Activated CD4-positive, CD25-positive, alpha-beta regulatory T cell treated with anti-CD3 and anti-CD28 coated beads, Interleukin-2, amount 50 U/mL, for 24 hours (primary cell): ENCODE measurements around the gene VPS25.
A peak's percentile ranks its signal among the peaks of the same experiment; 100 is the strongest.

Experiments
- ATAC-seq, 2 donors: fragments of 150-1000 bp; cut with Tn5 transposase; one replicate each; pipeline ENCODE4 v1.10.0; 2021; ENCODE audit warnings: mild to moderate bottlenecking in 1 of 2, moderate library complexity in 1 of 2

Gene VPS25

DNA sequence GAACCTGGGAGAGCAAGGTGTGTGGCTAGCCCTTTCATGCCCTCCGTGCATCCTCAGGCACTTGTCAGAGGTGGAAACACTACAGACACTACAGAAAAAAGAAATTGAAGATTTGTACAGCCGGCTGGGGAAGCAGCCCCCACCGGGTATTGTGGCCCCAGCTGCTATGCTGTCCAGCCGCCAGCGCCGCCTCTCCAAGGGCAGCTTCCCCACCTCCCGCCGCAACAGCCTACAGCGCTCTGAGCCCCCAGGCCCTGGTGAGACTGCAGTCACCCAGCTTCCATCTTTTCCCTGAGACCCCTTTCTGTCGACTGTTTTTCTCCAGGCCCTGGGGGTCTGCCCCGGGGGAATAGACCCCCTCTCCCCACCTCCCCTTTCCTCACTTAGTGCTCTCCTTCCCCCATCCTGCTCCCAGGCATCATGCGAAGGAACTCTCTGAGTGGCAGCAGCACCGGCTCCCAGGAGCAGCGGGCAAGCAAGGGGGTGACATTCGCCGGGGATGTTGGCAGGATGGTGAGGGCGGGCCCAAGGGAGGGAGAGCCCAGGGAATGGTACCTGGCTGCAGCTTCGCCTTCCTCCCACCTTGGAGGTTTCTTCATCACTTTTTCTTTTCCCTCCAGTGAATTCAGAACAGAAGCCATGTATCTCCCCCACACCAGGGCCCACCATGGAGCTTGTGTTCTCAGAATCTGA is 23.0 kb downstream of the VPS25 start:
- no peak for ATAC-seq

DNA sequence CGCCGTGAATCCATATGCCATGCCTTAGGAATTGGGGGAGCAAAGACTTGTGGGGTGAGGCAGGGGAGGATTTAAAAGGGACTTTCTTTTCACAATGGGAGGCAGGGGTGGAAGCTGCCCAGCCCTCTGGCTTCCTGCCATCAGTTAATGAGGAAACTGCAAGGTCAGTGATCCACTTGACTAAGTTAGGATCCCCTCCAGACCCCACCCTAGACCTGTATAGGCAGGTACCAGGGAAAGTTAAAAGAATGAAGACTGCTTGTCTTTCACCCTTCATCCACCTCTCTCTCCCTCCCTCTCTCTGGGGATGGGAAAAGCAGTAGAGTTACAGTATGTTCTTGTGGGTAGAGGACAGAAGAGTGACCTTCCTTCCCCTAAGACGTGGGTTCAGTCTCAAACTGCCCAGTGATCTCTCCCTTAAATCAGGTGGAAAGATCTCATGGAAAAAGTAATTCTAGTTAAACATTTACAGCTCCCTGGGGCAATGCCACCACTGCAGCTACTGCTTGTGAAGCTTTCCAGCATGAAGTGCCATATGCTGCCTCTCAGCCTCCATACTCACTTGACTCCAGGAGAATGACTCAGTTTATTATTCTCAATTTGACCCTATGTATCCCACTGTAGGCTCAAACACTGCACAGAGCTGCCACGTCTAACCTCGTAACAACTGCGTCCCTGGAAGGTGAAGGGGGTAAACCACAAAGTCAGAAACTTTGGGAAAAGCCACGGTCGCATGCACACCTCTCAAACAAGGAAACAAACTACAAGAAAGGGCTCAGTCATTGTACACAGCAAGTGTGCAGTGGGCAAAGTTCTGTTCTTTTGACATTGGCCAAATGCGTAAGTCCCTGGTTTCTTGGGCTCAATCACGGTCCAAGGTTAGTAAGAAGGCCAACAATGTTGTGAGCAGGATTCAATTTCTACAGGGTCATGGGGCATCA is 24.1 kb downstream of the VPS25 start:
- no peak for ATAC-seq

DNA sequence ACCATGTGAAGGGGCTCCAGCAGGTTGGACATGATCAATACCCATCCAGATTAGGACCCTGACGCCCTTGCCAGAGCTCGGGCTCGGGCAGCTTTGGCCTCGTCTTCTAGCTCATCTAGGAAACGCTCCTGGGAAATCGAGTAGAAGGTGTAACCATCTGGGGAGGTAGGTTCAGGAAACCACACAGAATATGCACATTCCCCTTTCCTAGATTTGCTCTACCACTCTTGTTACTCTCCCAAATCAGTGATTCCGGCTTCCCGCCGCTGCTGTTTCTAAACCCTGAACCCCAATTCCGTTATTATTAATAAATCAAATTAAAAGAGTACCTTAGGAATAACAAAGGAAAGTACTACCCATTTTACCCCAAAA is 24.7 kb downstream of the VPS25 start:
- no peak for ATAC-seq

DNA sequence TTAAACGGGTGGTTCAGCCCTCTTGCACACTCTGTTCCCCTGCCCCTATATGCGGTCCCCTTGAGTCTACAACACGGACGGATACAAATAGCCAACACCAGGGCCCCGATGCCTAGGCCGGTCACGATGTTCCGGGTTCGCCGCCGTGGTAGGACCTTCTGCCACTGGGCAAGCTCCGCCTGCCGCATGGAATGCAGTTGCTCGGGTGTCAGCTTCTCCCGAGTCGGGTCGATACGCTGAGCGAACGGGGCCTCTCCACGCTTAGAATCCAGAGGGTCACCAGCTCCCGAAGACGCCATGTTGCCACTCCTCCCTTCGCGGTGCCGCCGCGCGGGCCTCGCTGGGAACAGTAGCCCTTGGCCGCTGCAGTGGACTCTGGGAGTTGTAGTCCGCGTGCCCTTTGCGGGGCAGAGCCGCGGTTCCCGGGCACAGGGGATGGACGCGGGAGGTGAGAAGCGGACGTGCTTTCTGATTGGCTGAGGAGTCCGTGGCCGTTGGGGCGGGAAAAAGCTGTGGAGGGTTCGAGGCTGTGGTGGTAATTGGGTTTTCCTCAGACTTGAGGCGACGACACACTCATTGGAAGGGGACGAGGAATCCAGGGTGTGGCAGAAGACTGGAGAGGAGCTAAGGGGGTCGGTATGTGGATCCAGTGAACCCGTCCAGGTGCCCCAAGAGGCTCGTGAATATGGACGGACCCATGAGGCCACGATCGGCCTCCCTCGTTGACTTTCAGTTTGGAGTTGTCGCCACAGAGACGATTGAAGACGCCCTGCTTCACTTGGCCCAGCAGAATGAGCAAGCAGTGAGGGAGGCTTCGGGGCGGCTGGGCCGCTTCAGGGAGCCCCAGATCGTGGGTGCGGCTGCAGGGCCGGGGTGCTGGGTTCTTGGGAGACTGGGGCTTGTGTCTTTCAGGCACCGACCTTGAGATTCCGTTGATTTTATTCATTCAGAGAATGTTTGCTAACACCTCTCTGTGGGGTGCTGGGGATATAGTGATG is 25.4 kb downstream of the VPS25 start, which contains the start of the genes CNTD1 and COA3:
CNTD1 (plus strand) TSS at position 479 of the 998 bp plus-strand sequence; CDS start at position 686, 207 bp downstream.
COA3 (minus strand) TSS at position 322 of the 998 bp plus-strand sequence; CDS start at position 299, 23 bp downstream.
- peak; percentile 99 to 100 for ATAC-seq

DNA sequence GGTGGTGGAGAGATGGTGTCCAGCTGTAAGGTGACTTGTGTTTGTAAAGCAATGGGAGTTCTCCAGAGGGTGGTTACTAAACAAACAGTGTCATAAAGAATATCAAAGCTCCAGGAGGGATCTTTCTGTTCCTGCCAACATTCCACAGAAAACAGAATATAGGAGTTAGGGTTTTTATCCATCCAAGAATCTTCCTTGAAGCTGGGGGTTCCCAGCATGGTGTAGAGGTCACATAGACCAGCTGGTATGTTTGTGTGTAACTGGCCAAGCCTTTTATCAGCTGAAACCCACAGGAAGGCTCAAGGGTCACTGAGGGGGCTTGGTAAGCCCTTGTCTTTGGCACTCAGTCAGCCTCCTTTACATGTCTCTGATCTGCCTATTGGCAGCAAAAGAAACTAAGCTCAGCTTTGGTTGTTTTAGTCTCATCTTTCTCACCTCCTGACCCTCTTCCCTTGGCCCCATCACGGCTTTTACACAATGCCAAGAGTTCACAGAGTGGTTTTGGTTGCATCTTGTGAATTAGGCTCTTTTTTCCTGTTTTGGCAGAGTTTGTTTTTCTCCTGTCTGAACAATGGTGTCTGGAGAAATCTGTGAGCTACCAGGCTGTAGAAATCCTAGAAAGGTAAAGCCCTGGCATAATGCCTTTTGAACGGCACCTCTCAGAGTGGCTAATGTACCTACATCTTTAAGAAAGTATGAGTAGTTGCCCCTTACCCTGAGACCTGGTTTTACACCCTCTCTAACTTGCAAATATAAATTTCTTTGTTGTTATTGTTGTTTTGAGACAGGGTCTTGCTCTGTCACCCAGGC is 30.0 kb downstream of the VPS25 start:
- ATAC-seq = no peak

DNA sequence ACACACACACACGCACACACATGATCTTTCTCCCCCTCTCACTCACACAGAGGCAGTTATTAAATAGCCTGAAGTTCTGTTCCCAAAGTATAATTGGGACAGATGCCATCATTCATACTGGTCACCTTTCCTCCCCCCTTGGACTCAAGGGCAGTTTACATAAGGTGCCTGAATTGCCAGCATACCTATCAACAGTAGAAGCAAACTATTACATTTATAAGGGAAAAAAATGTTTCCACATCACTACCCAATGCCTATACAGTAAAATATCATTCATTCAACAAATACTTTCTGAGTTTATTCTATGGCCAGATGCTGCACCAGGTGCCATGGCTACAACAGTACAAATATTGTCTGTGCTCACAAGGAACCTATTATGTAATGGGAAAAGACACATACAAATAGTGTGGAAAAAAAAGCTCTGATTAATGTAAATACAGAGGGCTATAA is 31.7 kb downstream of the VPS25 start:
- ATAC-seq = no peak

DNA sequence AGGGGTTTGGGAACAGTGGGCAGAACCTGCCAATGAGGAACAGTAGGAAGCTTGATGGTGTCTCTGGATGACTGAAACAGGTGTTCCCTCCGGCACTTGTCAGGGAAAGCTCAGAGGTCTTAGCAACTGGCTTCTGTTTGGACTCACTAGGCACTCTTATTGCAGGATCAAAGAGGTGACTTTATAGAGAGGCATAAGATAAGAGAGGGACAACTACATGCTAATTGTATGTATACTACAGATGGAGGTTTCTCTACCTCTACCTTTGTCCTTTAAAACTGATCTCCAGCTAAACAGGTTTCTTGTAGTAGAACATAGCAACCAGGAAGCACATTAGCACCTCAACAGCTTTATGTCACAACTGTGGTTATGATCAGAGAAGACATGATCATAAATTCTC is 33.0 kb downstream of the VPS25 start:
- ATAC-seq = no peak

DNA sequence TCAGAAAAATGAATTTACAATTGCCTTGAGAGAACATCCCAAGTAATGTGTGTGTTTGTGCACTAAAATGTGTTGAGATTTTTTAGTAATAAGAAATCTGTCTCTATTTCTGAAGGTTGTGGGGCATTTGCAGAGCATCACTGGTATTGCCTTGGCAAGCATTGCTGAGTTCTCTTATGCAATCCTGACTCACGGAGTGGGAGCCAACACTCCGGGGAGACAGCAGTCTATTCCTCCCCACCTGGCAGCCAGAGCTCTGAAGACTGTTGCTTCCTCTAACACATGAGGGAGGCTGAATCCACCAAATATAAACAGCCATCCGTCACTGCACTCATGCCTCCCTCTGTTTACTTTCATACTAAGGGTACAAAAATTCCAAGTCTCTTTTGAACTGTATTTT is 36.0 kb downstream of the VPS25 start:
- ATAC-seq = no peak

DNA sequence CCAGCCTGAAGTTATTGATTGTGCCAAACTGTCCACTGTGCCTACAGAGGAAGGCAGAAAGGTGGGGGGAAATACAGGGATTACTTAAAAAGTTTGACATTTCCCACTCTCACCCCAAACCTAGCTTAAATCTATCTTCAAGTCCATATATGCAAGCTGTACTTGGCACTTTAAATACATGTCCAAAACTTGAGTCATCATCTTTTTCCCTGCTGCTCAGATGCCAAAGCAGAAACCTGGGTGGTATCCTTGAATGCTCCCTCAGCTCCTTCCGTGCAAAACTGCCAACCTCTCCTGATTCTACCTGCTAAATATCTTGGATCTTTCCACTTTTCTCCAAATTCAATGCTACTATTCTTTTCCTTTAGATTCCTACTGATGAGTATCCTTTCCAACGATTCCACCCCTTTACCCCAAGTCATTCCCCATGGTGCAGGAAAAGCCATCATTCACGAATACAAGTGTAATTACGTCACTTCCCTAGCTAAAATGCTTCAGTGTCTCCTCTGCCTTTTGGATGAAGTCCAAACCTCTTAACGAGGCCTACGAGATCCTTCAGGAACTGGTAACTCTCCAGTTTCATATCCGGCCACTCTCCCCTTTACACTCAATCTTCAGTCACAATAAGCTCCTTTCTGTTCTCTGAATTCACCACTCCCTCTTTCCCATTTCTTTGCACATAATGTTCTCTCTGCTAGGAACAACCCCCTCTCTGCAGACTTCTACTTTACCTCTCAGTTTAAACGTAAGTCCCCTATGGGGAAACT is 41.6 kb downstream of the VPS25 start:
- ATAC-seq = no peak

DNA sequence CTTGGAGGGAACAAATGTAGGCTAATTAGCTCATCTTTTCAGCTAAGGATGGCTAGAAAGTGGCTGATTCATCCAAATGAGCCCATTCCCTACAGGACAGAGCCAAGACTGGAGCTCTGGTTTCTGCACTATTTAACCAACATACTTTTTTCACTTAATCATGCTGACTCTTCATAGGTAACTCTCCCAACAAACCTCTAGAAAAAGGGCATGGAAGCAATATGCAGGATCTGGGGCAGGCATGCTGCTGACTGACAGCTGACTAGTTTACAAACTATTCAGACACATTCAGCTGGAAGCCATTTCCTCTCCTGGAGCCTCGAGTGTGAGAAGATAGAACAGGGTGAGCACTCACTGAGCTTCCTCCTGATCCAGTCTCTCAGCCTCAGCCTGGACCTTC is 44.6 kb downstream of the VPS25 start:
- ATAC-seq = no peak

DNA sequence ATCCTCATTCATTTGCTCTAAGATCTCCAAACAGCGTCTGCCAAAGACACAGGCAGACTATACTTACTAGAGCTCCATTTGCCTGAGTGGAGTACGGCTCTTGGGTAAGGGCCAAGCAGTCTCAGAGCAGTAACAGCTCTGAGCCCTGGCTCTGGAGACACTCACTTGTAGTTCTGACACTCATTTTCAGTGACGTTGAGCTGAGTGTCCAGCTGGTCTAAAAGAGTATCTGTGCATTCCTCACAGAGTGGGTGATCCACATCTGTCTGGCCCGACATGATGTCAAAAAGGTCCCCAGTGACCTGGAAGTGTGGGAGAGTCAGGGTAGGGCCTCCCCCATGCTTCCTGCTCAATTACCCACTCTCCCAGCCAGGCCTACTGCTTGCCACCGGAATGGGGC is 45.1 kb downstream of the VPS25 start:
- ATAC-seq = no peak

DNA sequence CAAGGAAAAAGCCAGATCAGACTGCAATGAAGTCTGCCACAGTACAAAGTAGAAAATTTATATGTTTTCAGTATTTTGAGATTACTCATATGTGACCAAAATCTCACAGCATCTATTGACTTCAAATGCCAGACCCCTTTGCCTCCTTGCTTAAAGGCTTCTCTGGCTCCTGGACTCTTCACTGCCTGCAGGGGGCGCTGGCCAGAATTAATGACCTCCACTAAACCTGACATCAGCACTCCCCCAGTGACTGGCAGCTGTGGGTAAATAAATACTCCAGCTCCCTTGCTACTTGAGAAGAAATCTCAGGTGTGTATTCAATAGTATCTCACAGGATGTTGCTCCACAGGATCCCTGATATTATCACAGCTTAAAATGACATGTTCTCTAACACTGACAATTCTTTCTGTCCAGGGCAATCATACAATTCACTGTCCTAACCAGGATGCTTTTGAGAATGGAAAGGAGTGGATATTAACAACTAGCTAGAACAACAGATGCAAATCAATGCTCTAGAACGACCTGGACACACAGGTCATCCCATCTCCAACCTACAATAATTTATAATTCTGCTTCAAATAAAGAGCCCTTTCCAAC is 46.8 kb downstream of the VPS25 start:
- peak; percentile 30 to 44 for ATAC-seq

DNA sequence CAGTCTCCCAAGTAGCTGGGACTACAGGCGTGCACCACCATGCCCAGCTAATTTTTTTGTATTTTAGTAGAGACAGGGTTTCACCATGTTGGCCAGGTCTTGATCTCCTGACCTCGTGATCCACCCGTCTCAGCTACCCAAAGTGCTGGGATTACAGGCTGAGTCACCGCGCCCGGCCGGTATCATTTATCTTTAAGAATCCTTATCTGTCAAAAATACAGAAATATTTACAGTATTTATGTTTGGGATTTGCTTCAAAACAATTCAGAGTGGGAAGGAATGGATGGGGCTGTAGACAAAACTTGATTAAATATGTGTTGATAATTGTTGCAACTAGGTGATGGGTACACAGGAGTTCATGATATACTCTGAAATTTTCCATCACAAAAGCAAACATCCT is 47.9 kb downstream of the VPS25 start:
- no peak for ATAC-seq

DNA sequence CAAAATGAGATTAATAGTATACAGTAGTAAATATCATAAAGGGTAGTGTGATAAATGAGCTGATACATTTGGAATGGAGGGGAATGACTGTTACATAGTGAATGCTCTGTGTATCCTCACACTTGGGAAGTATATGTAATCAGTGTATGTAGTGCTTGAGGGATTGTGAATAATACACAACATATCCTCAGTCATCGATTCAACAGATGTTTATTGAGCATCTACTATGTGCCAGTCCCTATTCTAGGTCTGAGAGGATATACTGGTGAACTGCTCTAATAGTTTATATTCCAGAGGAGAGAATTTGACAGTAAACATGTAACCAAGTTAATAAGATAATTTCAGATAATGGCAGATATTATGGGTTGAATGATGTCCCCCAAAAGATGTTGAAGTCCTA is 54.2 kb downstream of the VPS25 start:
- ATAC-seq = no peak
